Right renal cortex interstitium (tissue), 3 donors: ENCODE measurements around the gene FCGBP. TPM values are rescaled to one million over a fixed set of nuclear protein-coding genes. Genes with fewer than 3 reads are reported as not detected.
"Not testable (repeated sequence)": the region's sequence is repeated elsewhere in the genome, so short reads cannot be mapped to it uniquely, and the experiment has no call there.

Experiments
- DNase-seq, 3 donors: peaks; one replicate each; pipeline ENCODE4 v3.0.0-alpha.2; 2013; ENCODE audit warnings: low read depth in 3 of 3, low spot score in 2 of 3
- polyA plus RNA-seq, 3 donors: library from polyadenylated mRNA; unstranded; fragments of 120-200 nt; gene quantifications; one replicate each; pipeline ENCODE4 v1.2.1, GENCODE V29; 2013; ENCODE audit not compliant: insufficient read length in 3 of 3

Gene FCGBP
- polyA plus RNA-seq, 3 donors, result 5.4 to 9.4 (median 9.2) TPM

DNA sequence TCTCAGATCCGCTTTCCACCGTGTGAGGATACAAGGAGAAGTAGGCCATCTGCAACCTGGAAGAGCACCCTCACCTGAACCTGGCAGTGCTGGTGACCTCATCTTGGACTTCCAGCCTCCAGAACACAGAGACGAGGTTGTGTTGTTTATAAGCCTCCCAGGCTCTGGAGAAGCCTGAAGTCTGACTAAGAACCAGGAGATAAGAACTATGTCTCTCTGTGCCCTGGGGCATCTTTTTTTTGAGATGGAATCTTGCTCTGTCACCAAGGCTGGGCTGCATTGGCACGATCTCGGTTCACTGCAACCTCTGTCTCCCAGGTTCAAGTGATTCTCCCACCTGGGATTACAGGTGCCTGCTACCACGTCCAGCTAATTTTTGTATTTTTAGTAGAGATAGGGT, 14.5 kb downstream of the FCGBP start:
- DNase-seq, result no peak

GRCh38 chr19:39918183-39918651, 16.2 kb downstream of the FCGBP start:
- DNase-seq, result no peak

GRCh38 chr19:39917561-39918182, 16.8 kb downstream of the FCGBP start:
- DNase-seq, result no peak

DNA sequence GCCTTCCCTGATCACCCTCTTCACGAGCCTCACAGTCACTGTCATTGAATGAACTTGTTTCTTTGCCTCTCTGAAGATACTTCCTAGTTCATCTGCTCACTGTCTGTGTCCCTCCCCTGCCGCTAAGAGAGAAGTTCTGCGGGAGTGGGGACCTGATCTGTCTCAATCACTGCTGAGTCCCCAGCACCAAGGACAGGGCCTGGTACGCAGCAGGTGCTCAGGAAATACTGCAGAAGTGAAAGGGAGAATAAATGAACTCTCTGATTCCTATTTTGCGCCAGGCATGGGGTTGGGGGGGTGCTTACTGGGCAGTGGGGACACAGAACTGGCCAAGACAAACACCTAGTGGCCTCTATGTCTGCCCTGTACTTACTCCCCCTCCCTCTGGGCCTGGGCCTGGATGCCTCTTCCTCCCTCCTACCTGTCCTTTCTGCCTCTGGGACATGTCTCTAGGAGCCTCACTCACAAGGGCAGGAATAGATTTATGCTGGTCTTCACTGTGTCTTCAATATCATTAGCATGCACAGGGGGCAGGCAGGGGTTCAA, 17.5 kb downstream of the FCGBP start:
- DNase-seq, result no peak

GRCh38 chr19:39916236-39916635, 18.2 kb downstream of the FCGBP start:
- no peak for DNase-seq

GRCh38 chr19:39915848-39916215, 18.6 kb downstream of the FCGBP start:
- DNase-seq, result no peak

DNA sequence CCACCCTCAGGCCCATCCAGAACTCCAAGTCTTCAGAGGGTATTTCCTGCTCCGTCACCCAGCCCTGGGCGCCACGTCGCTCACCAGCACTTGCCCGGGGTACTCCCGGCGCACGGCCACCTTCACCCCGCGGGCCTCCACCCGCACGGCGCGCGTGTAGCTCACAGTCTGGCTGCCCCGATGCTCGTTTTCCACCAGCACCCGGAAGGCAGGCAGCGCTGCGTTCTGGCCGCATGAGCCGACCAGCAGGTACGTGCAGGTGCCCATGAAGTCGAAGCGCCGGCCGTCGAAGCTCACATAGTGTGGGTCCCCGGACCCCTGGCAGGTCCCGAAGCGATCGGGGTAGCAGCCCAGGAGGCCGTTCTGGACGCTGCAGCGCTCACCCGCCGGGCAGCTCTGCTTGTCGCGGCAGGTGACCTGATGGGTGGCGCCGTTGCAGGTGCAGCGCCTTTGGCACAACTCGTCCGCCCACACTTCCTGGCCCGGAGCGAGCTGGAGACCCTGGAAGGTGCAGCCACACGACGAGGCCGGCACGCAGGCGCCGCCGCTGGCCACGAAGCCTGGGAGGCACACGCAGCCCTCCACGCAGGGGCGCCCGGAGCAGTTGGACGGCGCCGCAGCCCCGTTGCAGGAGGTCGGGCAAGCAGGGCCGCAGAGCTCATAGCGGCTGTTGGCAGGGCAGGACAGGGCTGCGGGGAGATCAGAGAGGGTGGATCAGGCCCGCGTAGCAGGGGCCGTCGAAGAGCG, 19.2 kb downstream of the FCGBP start:
- DNase-seq, result no peak

DNA sequence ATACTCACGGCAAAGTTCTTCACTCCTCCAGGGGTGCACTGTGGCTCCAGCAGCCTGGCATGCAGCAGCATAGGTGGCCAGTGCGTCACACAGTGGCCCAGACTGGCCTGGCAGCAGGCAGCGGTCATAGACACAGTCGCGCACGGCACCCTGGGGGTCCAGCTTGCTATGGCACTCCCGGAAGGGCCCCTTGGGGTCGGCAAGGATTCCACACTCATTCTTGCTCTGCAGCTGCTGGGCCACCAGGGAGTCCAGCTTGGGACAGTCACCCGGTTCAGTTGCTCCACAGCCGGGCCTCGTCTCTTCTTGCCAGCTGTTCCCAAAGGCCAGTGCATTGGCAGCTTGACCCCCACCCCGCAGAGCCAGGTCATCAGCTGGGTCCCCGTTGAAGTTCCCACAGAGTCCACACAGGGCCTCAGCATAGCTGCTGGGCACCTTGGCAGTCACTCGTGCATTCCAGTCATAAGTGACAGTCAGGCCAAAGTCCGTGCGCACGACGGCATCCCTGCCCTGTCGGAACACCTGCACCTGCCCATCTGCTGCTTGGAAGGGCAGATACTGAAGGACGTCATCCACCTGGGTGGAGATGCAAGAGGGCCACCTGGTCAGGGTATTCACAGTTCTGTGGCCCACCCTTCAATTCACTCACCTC, 20.6 kb downstream of the FCGBP start:
- DNase-seq, result no peak

GRCh38 chr19:39908803-39909202, 25.6 kb downstream of the FCGBP start:
- no peak for DNase-seq

DNA sequence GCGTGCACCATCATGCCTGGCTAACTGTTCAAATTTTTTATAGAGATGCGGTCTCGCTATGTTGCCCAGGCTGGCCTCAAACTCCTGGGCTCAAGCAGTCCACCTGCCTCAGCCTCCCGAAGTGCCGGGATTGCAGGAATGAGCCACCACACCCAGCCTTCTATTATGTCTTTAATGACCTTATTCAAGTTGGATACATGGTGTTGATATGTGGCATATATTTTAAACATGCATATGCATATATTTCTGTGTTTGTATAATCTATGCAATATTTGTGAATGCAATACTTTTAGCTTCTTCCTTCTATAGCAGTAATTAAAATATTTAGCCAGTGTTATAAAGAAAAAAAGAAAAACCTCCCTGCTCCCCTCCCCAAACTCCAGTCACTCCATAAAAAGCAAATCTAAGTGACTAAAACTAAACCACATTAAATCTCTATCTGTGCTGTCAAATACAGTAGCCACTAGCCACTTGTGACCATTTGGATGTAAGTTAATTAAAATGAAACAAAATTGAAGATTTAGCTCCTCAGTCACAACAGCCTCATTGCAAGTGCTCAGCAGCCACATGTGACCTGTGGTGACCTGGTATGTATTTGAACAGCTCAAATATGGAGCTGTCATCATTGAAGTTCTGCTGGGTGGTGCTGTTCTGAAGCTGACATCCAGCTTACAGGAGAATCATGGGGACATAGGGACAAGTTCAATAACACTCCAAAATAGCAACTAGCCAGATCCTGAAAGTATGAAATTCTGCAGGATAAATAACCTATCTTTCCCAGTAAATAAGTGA, 27.4 kb downstream of the FCGBP start:
- no peak for DNase-seq

- DNase-seq, result no peak
Observed at GRCh38 chr19:39906283-39906682, 28.2 kb downstream of the FCGBP start.

GRCh38 chr19:39903486-39904091, 30.8 kb downstream of the FCGBP start:
- not testable (repeated sequence) for DNase-seq

- DNase-seq, result not testable (repeated sequence)
Observed at GRCh38 chr19:39902326-39902725, 32.1 kb downstream of the FCGBP start.

- not testable (repeated sequence) for DNase-seq
Observed at GRCh38 chr19:39901681-39902080, 32.8 kb downstream of the FCGBP start.

- not testable (repeated sequence) for DNase-seq
Observed at GRCh38 chr19:39898858-39899257, 35.6 kb downstream of the FCGBP start.

DNA sequence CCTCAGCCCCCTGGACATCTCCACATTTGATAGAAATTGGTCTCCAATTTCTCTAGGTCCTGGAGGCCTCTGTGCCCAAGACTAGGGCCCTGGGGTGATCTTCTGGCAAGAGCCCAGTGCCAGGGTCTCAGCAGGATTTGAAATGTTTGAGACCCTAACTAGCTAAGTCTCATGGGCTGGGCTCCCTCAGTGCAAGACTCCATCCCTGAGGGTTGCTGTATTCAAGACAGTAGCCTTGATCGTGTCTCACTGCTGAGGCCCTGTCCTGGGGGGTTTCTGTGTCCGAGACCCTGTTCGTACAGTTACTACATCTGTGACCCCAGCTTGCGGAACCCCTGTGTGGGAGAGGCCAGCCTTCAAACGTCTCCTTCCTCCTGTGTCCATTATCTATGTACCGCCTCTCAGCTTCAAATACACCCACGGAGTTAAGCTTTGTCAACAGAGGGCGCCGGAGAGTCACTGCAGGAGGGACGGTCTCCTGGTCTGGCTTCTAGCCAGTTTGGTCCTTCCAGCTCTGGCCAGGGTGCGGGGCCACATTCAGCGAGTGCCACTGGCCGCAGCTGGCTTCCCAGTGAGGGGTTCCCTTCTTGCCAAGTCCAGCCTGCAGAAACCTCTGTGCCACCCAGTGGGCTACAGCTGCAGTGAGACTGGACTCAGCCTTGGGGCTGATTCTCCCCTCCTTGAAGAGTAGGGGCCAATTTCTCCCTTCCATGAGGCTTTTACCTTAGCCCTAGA, 36.8 kb downstream of the FCGBP start:
- not testable (repeated sequence) for DNase-seq

GRCh38 chr19:39895096-39895495, 39.3 kb downstream of the FCGBP start:
- not testable (repeated sequence) for DNase-seq

GRCh38 chr19:39894236-39894606, 40.2 kb downstream of the FCGBP start:
- not testable (repeated sequence) for DNase-seq

DNA sequence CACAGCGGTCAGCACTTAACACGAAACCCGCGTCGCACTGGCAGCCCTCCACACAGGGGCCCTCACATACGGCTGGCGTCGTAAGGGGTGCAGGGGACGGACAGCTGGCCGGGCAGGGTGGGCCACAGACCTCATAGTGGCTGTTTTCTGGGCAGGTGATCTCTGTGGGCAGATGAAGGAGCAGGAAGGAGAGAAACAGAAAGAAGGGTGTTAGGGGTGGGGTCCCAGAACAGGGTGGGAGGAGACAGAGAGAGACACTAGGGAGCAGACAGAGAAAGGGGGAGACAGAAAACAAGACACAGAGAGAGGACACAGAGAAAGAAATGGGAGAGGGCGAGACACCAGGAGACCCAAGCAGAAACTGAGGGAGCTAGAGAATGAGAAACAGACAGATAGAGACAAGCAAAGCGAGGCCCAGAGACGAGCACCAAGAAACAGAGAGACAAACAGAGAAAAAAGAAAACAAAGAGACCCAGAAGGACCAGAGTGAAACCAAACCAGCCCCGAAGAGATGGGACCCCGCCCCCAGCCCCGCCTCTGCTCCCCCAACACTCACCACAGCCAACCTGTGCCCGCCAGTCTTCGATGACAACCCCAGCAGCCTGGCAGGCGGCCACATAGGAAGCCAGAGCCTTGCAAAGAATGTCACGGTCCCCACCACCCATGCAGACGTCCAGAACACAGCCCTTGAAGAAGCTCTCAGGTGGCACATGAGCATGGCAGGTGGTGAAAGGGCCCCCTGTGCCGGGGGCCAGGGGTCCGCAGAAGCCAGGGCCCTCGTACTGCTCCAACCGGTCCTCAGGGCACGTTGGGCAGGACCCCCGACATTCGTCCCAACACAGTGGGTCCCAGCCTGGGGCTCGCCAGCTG, 40.8 kb downstream of the FCGBP start:
- not testable (repeated sequence) for DNase-seq
